IPS-18a (cell line): Measurements from ENCODE around the gene GTF3C1.
A peak's percentile ranks its signal among the peaks of the same experiment; 100 is the strongest.

ENCODE experiments used
- H3K27ac ChIP-seq: one replicate; pipeline ENCODE4 v1.5.1; 2013; ENCODE audit warnings: low read length
- H3K27me3 ChIP-seq: one replicate; pipeline ENCODE4 v1.6.1; 2013; ENCODE audit warnings: mild to moderate bottlenecking, low read length; ENCODE audit not compliant: control insufficient read depth, insufficient read depth
- H3K36me3 ChIP-seq: one replicate; pipeline ENCODE4 v1.6.1; 2013; ENCODE audit warnings: low read depth, low read length; ENCODE audit not compliant: control insufficient read depth
- H3K4me1 ChIP-seq: one replicate; pipeline ENCODE4 v1.6.1; 2013; ENCODE audit warnings: low read depth, low read length; ENCODE audit not compliant: control insufficient read depth
- H3K4me3 ChIP-seq: one replicate; pipeline ENCODE4 v1.5.1; 2013; ENCODE audit warnings: low read length
- H3K9ac ChIP-seq: one replicate; pipeline ENCODE4 v1.6.1; 2013; ENCODE audit warnings: mild to moderate bottlenecking, low read length, moderate library complexity
- H3K9me3 ChIP-seq: one replicate; pipeline ENCODE4 v1.6.1; 2013; ENCODE audit warnings: low read depth, low read length; ENCODE audit not compliant: control insufficient read depth

Gene GTF3C1

GRCh38 chr16:27549746-27550581, at the start of gene GTF3C1, which contains the start of gene KATNIP:
Gene GTF3C1, minus strand, starts transcription at chr16:27549913. Its CDS starts 23 bp downstream, at chr16:27549890.
Gene KATNIP, plus strand, starts transcription at chr16:27550144. Its CDS starts 27 bp downstream, at chr16:27550171.
- Histone ChIP-seq H3K9me3 (no peaks in the 10 kb centered on the region), H3K27me3 (no peaks in the 10 kb centered on the region), H3K9ac (peak within 1 kb of the TSS; percentile 75), H3K36me3 (peaks cover 7% of the 10 kb centered on the region), H3K27ac (peak within 1 kb of the TSS; percentile 50), H3K4me1 (peaks cover 4% of the 10 kb centered on the region), H3K4me3 (peak within 1 kb of the TSS; percentile 92)

GRCh38 chr16:27598931-27599565, 49.3 kb upstream of the GTF3C1 start:
- H3K27me3 ChIP-seq: no peaks in the 10 kb centered on the region
- H3K9me3 ChIP-seq: no peaks in the 10 kb centered on the region
- H3K27ac ChIP-seq: no peak overlapping the region
- no peak overlapping the region for H3K4me3 ChIP-seq
- peaks cover 11% of the 10 kb centered on the region for H3K4me1 ChIP-seq
- no peaks in the 10 kb centered on the region for H3K36me3 ChIP-seq
- H3K9ac ChIP-seq: no peak overlapping the region

GRCh38 chr16:27598220-27598619, 48.5 kb upstream of the GTF3C1 start:
- no peak overlapping the region for H3K4me3 ChIP-seq
- H3K27me3 ChIP-seq: no peaks in the 10 kb centered on the region
- no peak overlapping the region for H3K27ac ChIP-seq
- no peak overlapping the region for H3K9ac ChIP-seq
- H3K9me3 ChIP-seq: no peaks in the 10 kb centered on the region
- H3K4me1 ChIP-seq: peaks cover 11% of the 10 kb centered on the region
- no peaks in the 10 kb centered on the region for H3K36me3 ChIP-seq

- no peak overlapping the region for H3K9ac ChIP-seq
- no peaks in the 10 kb centered on the region for H3K9me3 ChIP-seq
- peaks cover 11% of the 10 kb centered on the region for H3K4me1 ChIP-seq
- H3K4me3 ChIP-seq: no peak overlapping the region
- no peaks in the 10 kb centered on the region for H3K27me3 ChIP-seq
- no peak overlapping the region for H3K27ac ChIP-seq
- H3K36me3 ChIP-seq: no peaks in the 10 kb centered on the region
Measured at GRCh38 chr16:27597361-27597760, 47.6 kb upstream of the GTF3C1 start.

GRCh38 chr16:27596411-27596810, 46.7 kb upstream of the GTF3C1 start:
- H3K27ac ChIP-seq: no peak overlapping the region
- no peak overlapping the region for H3K9ac ChIP-seq
- H3K27me3 ChIP-seq: no peaks in the 10 kb centered on the region
- H3K9me3 ChIP-seq: no peaks in the 10 kb centered on the region
- no peak overlapping the region for H3K4me3 ChIP-seq
- no peaks in the 10 kb centered on the region for H3K36me3 ChIP-seq
- H3K4me1 ChIP-seq: peaks cover 11% of the 10 kb centered on the region

GRCh38 chr16:27595993-27596392, 46.3 kb upstream of the GTF3C1 start:
- H3K27ac ChIP-seq: no peak overlapping the region
- no peak overlapping the region for H3K4me3 ChIP-seq
- peaks cover 11% of the 10 kb centered on the region for H3K4me1 ChIP-seq
- H3K9me3 ChIP-seq: no peaks in the 10 kb centered on the region
- no peak overlapping the region for H3K9ac ChIP-seq
- no peaks in the 10 kb centered on the region for H3K36me3 ChIP-seq
- no peaks in the 10 kb centered on the region for H3K27me3 ChIP-seq

- no peak overlapping the region for H3K9ac ChIP-seq
- H3K4me1 ChIP-seq: peaks cover 11% of the 10 kb centered on the region
- H3K27me3 ChIP-seq: no peaks in the 10 kb centered on the region
- H3K4me3 ChIP-seq: no peak overlapping the region
- H3K9me3 ChIP-seq: no peaks in the 10 kb centered on the region
- no peaks in the 10 kb centered on the region for H3K36me3 ChIP-seq
- no peak overlapping the region for H3K27ac ChIP-seq
Measured at GRCh38 chr16:27595475-27595874, 45.8 kb upstream of the GTF3C1 start.

- H3K9ac ChIP-seq: no peak overlapping the region
- no peaks in the 10 kb centered on the region for H3K36me3 ChIP-seq
- no peaks in the 10 kb centered on the region for H3K4me1 ChIP-seq
- H3K9me3 ChIP-seq: no peaks in the 10 kb centered on the region
- no peak overlapping the region for H3K27ac ChIP-seq
- H3K4me3 ChIP-seq: no peak overlapping the region
- no peaks in the 10 kb centered on the region for H3K27me3 ChIP-seq
Measured at GRCh38 chr16:27591837-27592236, 42.1 kb upstream of the GTF3C1 start.

- no peaks in the 10 kb centered on the region for H3K27me3 ChIP-seq
- H3K27ac ChIP-seq: no peak overlapping the region
- no peaks in the 10 kb centered on the region for H3K36me3 ChIP-seq
- peaks cover under 1% of the 10 kb centered on the region for H3K4me1 ChIP-seq
- no peaks in the 10 kb centered on the region for H3K9me3 ChIP-seq
- no peak overlapping the region for H3K4me3 ChIP-seq
- no peak overlapping the region for H3K9ac ChIP-seq
Measured at GRCh38 chr16:27588057-27588456, 38.3 kb upstream of the GTF3C1 start.

- H3K4me1 ChIP-seq: peaks cover 6% of the 10 kb centered on the region
- no peak overlapping the region for H3K9ac ChIP-seq
- H3K36me3 ChIP-seq: no peaks in the 10 kb centered on the region
- no peak overlapping the region for H3K4me3 ChIP-seq
- H3K27me3 ChIP-seq: no peaks in the 10 kb centered on the region
- H3K27ac ChIP-seq: no peak overlapping the region
- H3K9me3 ChIP-seq: no peaks in the 10 kb centered on the region
Measured at GRCh38 chr16:27586711-27587110, 37.0 kb upstream of the GTF3C1 start.

GRCh38 chr16:27585200-27585599, 35.5 kb upstream of the GTF3C1 start:
- H3K9me3 ChIP-seq: no peaks in the 10 kb centered on the region
- no peaks in the 10 kb centered on the region for H3K27me3 ChIP-seq
- H3K4me1 ChIP-seq: peaks cover 6% of the 10 kb centered on the region
- H3K27ac ChIP-seq: no peak overlapping the region
- no peak overlapping the region for H3K4me3 ChIP-seq
- H3K36me3 ChIP-seq: no peaks in the 10 kb centered on the region
- H3K9ac ChIP-seq: no peak overlapping the region
